GM12878 (cell line): ENCODE results near the gene SLC7A1. TPM values are rescaled to one million over a fixed set of nuclear protein-coding genes. Genes with fewer than 3 reads are reported as not detected.

ENCODE experiments used
- ATAC-seq: fragments of 200-7000 bp; cut with Tn5 transposase; 3 replicates; pipeline ENCODE4 v1.9.1; 2020; ENCODE audit warnings: mild to moderate bottlenecking, moderate library complexity
- BruUV-seq: library from RNA; stranded (reverse); fragments of 400-500 nt; replicated peaks from 2 replicates; lab custom pipeline; 2021; lab: Mats Ljungman, UMichigan
- CTCF ChIA-PET: fragments of 300-600 bp; sonication (Branson Sonifier 250); formaldehyde crosslinking; extraction: SDS; loops from one replicate; lab custom pipeline; 2021; ENCODE audit warnings: inconsistent platforms; lab: Yijun Ruan, JAX
- POLR2A ChIA-PET: fragments of 350-600 bp; formaldehyde crosslinking; extraction: SDS; loops from one replicate; lab custom pipeline; 2021; ENCODE audit warnings: inconsistent platforms; lab: Charles Lee
- RAD21 ChIA-PET: fragments of 300-600 bp; sonication (Branson Sonifier 250); formaldehyde crosslinking; loops from one replicate; lab custom pipeline; 2023; ENCODE audit warnings: antibody characterized with exemption; ENCODE audit not compliant: unreplicated experiment; lab: Charles Lee
- SMC1A ChIA-PET: fragments of 300-600 bp; sonication (Branson Sonifier 250); formaldehyde crosslinking; loops from one replicate; lab custom pipeline; 2023; ENCODE audit not compliant: unreplicated experiment, uncharacterized antibody; lab: Charles Lee
- DNase-seq: peaks from one replicate; pipeline ENCODE4 v3.0.0-alpha.2; 2011; ENCODE audit warnings: low read depth, low spot score
- FAIRE-seq: peaks from 3 replicates; lab custom pipeline; 2011; peaks lifted over from hg19 to GRCh38; lab: Jason Lieb, UNC
- H2AFZ ChIP-seq: 2 replicates; pipeline ENCODE4 v1.6.0; 2011; ENCODE audit warnings: low read depth, low read length, control low read depth; ENCODE audit not compliant: control insufficient read depth
- H3K27ac ChIP-seq: 2 replicates; pipeline ENCODE4 v1.5.1; 2011; ENCODE audit warnings: control low read depth; ENCODE audit not compliant: control insufficient read depth, insufficient read depth
- H3K27me3 ChIP-seq, 2 experiments: replicated peaks in 1 of 2; 2 replicates each; pipeline versions ENCODE4 v1.6.0 to v1.6.1; 2011; ENCODE audit warnings: low read length in 1 of 2; ENCODE audit not compliant: control insufficient read depth in 2 of 2, insufficient read depth in 2 of 2
- H3K36me3 ChIP-seq, 2 experiments: 2 replicates each; pipeline ENCODE4 v1.5.1; 2011; ENCODE audit warnings: low read length in 1 of 2; ENCODE audit not compliant: control insufficient read depth in 2 of 2, insufficient read depth in 2 of 2
- H3K4me1 ChIP-seq: 2 replicates; pipeline ENCODE4 v1.6.1; 2011; ENCODE audit warnings: mild to moderate bottlenecking, low read length, moderate library complexity, mixed read lengths; ENCODE audit not compliant: control insufficient read depth, insufficient read depth
- H3K4me2 ChIP-seq: 2 replicates; pipeline ENCODE4 v1.6.0; 2011; ENCODE audit warnings: control low read depth; ENCODE audit not compliant: control insufficient read depth, insufficient read depth
- H3K4me3 ChIP-seq: fragments of 200-600 bp; sonication (generic); 2 replicates; pipeline ENCODE4 v1.5.1; 2016
- H3K79me2 ChIP-seq: 2 replicates; pipeline ENCODE4 v1.6.0; 2011; ENCODE audit warnings: low read length; ENCODE audit not compliant: control insufficient read depth, insufficient read depth
- H3K9ac ChIP-seq: 2 replicates; pipeline ENCODE4 v1.8.0; 2011; ENCODE audit warnings: low read length, control low read depth, mixed read lengths; ENCODE audit not compliant: control insufficient read depth, insufficient read depth
- H3K9me3 ChIP-seq: replicated peaks from 3 replicates; pipeline ENCODE4 v1.5.1; 2011; ENCODE audit warnings: mild to moderate bottlenecking, low read length; ENCODE audit not compliant: control insufficient read depth, insufficient read depth
- H4K20me1 ChIP-seq: 2 replicates; pipeline ENCODE4 v1.6.0; 2011; ENCODE audit not compliant: control insufficient read depth, insufficient read depth
- BHLHE40 ChIP-seq, 2 experiments: fragments of 450-650 bp in 1 of 2; IDR thresholded peaks; 2 replicates each; pipeline ENCODE4 v1.6.1; 2011 to 2017; ENCODE audit warnings: low read depth in 2 of 2, borderline replicate concordance in 1 of 2, improper control_type of control experiment in 1 of 2, low read length in 1 of 2, mild to moderate bottlenecking in 1 of 2
- CHD2 ChIP-seq: IDR thresholded peaks from 2 replicates; pipeline ENCODE4 v1.6.1; 2011; ENCODE audit warnings: low read depth, low read length, improper control_type of control experiment, borderline replicate concordance
- FOS ChIP-seq: IDR thresholded peaks from 3 replicates; pipeline ENCODE4 v1.6.1; 2011; ENCODE audit warnings: borderline replicate concordance; ENCODE audit not compliant: insufficient read length; ENCODE audit errors: extremely low read depth
- HDGF ChIP-seq: fragments of 450-650 bp; IDR thresholded peaks from 2 replicates; pipeline ENCODE4 v1.6.1; 2016; ENCODE audit warnings: antibody characterized with exemption
- IKZF2 ChIP-seq, 2 experiments: fragments of 450-650 bp; IDR thresholded peaks; 2 replicates each; pipeline ENCODE4 v1.6.1; 2017; ENCODE audit warnings: mild to moderate bottlenecking in 2 of 2, moderate library complexity in 2 of 2
- NBN ChIP-seq: fragments of 450-650 bp; IDR thresholded peaks from 2 replicates; pipeline ENCODE4 v1.6.1; 2016
- NFYA ChIP-seq: IDR thresholded peaks from 2 replicates; pipeline ENCODE4 v1.6.1; 2011; ENCODE audit warnings: low read depth, mild to moderate bottlenecking, low read length, improper control_type of control experiment, borderline replicate concordance
- SMAD5 ChIP-seq: IDR thresholded peaks from 2 replicates; pipeline ENCODE4 v1.6.1; 2016; ENCODE audit warnings: antibody characterized with exemption, low read depth
- WGBS: methylation state at CpG from one replicate; pipeline ENCODE4 v1.1.6; 2016; ENCODE audit warnings: low lambda C conversion rate; ENCODE audit not compliant: insufficient replicate concordance, insufficient coverage; ENCODE audit errors: missing lambda C conversion rate; 5-methylcytosine and 5-hydroxymethylcytosine counted together
- in situ Hi-C: fragments of 300-500 bp; cut with MboI; formaldehyde crosslinking; loops from 9 replicates; pipeline ENCODE4 v1.14.3; 2018; ENCODE audit warnings: mixed read lengths
- intact Hi-C: fragments of 100-400 bp; cut with micrococcal nuclease; formaldehyde crosslinking; loops from one replicate; pipeline ENCODE4 v1.14.2; 2022; ENCODE audit not compliant: unreplicated experiment
- polyA plus RNA-seq, 11 experiments: library from polyadenylated mRNA; depleted of rRNA in 4 of 11; unstranded in 6 of 11; stranded (reverse) in 5 of 11; fragments of >200 nt; fragmentation: Nextera tagmentation in 4 of 11; fragmentation: Illumina TruSeq in 1 of 11; extraction: Ambion mirVana in 4 of 11; extraction: Trizol in 1 of 11; gene quantifications; 1 replicate in 1 of 11; 2 replicates in 10 of 11; pipeline versions ENCODE4 v1.2.1 to v1.2.3, GENCODE V29; 2011 to 2016; ENCODE audit warnings: inconsistent platforms in 2 of 11, missing spikeins in 2 of 11, low read depth in 1 of 11
- total RNA-seq, 4 experiments: library from RNA; depleted of rRNA in 3 of 4; stranded (reverse); fragments of >200 nt in 3 of 4; fragmentation: Illumina TruSeq in 1 of 4; extraction: Trizol in 1 of 4; gene quantifications; 2 replicates each; pipeline versions ENCODE4 v1.2.1 to v1.2.3, GENCODE V29; 2013 to 2021
- TF ChIP-seq, protein P1 (sequence below): IDR thresholded peaks from 2 replicates; pipeline ENCODE4 v1.6.1; 2012; ENCODE audit warnings: improper control_type of control experiment, low read depth, low read length; ENCODE audit not compliant: insufficient replicate concordance
- TF ChIP-seq, protein P2 (sequence below): fragments of 150-350 bp; IDR thresholded peaks from 2 replicates; pipeline ENCODE4 v1.6.1; 2016; ENCODE audit warnings: low read depth, low read length
- TF ChIP-seq, protein P3 (sequence below): fragments of 450-650 bp; IDR thresholded peaks from 2 replicates; pipeline ENCODE4 v1.6.1; 2017; ENCODE audit warnings: mild to moderate bottlenecking, low read depth, inconsistent platforms; ENCODE audit not compliant: poor library complexity, severe bottlenecking

The SLC7A1 gene
- total and polyA plus RNA-seq, 10 of the 15 experiments (the other 5 are each of a cell fraction or from before 2014, with no cell fraction given): 6.4 to 91.7 (median 23.4) TPM

DNA sequence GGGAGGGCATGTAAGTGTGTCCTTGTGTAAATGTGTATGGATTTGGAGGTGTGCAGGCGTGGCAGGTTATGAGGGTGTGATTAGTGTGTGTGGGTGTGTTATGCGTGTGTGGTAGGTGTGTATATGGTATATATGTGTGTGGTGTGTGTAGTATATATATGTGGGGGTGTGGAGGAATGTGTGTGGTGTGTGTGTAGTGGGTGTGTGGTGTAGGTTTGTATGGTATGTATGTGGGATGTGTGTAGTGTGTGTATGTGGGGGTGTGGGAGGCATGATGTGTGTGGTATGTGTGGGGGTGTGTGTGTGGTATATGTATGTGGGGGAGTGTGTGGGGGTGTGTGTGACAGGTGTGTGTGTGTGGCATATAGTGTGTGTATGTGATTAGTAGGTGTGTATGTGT, 104.2 kb downstream of the SLC7A1 start:
- Histone ChIP-seq H4K20me1 (no peaks in the 10 kb centered on the region), H3K36me3 (no peaks in the 10 kb centered on the region), H3K4me2 (no peak overlapping the region), H3K9ac (no peak overlapping the region), H3K4me1 (peaks cover 4% of the 10 kb centered on the region), H3K79me2 (no peaks in the 10 kb centered on the region), H3K27me3 (no peaks in the 10 kb centered on the region; a peak in 1 of 4 replicates), H3K4me3 (no peak overlapping the region), H3K9me3 (no peaks in the 10 kb centered on the region), H2AFZ (no peak overlapping the region), H3K27ac (no peak overlapping the region)
- in situ Hi-C loops (no loop called here), intact Hi-C loops (no loop called here)
- ATAC-seq: no peak
- RAD21 ChIA-PET: no interaction called here
- no TSS peak for BruUV-seq
- POLR2A ChIA-PET: no interaction called here
- SMC1A ChIA-PET: no interaction called here
- 27% methylated on average over 2 of the region's 2 CpGs for WGBS
- TF ChIP-seq, protein P1, sequence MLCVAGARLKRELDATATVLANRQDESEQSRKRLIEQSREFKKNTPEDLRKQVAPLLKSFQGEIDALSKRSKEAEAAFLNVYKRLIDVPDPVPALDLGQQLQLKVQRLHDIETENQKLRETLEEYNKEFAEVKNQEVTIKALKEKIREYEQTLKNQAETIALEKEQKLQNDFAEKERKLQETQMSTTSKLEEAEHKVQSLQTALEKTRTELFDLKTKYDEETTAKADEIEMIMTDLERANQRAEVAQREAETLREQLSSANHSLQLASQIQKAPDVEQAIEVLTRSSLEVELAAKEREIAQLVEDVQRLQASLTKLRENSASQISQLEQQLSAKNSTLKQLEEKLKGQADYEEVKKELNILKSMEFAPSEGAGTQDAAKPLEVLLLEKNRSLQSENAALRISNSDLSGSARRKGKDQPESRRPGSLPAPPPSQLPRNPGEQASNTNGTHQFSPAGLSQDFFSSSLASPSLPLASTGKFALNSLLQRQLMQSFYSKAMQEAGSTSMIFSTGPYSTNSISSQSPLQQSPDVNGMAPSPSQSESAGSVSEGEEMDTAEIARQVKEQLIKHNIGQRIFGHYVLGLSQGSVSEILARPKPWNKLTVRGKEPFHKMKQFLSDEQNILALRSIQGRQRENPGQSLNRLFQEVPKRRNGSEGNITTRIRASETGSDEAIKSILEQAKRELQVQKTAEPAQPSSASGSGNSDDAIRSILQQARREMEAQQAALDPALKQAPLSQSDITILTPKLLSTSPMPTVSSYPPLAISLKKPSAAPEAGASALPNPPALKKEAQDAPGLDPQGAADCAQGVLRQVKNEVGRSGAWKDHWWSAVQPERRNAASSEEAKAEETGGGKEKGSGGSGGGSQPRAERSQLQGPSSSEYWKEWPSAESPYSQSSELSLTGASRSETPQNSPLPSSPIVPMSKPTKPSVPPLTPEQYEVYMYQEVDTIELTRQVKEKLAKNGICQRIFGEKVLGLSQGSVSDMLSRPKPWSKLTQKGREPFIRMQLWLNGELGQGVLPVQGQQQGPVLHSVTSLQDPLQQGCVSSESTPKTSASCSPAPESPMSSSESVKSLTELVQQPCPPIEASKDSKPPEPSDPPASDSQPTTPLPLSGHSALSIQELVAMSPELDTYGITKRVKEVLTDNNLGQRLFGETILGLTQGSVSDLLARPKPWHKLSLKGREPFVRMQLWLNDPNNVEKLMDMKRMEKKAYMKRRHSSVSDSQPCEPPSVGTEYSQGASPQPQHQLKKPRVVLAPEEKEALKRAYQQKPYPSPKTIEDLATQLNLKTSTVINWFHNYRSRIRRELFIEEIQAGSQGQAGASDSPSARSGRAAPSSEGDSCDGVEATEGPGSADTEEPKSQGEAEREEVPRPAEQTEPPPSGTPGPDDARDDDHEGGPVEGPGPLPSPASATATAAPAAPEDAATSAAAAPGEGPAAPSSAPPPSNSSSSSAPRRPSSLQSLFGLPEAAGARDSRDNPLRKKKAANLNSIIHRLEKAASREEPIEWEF: no peak
- no peak for TF ChIP-seq HDGF
- no peak for TF ChIP-seq IKZF2 (IDR thresholded peaks at IDR 0.05)
- TF ChIP-seq CHD2: no peak
- TF ChIP-seq FOS: no peak
- TF ChIP-seq, protein P2, sequence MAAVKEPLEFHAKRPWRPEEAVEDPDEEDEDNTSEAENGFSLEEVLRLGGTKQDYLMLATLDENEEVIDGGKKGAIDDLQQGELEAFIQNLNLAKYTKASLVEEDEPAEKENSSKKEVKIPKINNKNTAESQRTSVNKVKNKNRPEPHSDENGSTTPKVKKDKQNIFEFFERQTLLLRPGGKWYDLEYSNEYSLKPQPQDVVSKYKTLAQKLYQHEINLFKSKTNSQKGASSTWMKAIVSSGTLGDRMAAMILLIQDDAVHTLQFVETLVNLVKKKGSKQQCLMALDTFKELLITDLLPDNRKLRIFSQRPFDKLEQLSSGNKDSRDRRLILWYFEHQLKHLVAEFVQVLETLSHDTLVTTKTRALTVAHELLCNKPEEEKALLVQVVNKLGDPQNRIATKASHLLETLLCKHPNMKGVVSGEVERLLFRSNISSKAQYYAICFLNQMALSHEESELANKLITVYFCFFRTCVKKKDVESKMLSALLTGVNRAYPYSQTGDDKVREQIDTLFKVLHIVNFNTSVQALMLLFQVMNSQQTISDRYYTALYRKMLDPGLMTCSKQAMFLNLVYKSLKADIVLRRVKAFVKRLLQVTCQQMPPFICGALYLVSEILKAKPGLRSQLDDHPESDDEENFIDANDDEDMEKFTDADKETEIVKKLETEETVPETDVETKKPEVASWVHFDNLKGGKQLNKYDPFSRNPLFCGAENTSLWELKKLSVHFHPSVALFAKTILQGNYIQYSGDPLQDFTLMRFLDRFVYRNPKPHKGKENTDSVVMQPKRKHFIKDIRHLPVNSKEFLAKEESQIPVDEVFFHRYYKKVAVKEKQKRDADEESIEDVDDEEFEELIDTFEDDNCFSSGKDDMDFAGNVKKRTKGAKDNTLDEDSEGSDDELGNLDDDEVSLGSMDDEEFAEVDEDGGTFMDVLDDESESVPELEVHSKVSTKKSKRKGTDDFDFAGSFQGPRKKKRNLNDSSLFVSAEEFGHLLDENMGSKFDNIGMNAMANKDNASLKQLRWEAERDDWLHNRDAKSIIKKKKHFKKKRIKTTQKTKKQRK: no peak
- TF ChIP-seq SMAD5: no peak
- no peak for TF ChIP-seq BHLHE40 (IDR thresholded peaks at IDR 0.05; ENCODE audit: borderline replicate concordance in 1 of 2, low read depth in 2 of 2, low read length in 1 of 2)
- no peak for TF ChIP-seq NFYA
- TF ChIP-seq, protein P3, sequence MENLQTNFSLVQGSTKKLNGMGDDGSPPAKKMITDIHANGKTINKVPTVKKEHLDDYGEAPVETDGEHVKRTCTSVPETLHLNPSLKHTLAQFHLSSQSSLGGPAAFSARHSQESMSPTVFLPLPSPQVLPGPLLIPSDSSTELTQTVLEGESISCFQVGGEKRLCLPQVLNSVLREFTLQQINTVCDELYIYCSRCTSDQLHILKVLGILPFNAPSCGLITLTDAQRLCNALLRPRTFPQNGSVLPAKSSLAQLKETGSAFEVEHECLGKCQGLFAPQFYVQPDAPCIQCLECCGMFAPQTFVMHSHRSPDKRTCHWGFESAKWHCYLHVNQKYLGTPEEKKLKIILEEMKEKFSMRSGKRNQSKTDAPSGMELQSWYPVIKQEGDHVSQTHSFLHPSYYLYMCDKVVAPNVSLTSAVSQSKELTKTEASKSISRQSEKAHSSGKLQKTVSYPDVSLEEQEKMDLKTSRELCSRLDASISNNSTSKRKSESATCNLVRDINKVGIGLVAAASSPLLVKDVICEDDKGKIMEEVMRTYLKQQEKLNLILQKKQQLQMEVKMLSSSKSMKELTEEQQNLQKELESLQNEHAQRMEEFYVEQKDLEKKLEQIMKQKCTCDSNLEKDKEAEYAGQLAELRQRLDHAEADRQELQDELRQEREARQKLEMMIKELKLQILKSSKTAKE: no peak
- TF ChIP-seq NBN: no peak
- no peak for FAIRE-seq
- DNase-seq: no peak
- CTCF ChIA-PET: no interaction called here
